Measurements from ENCODE around the gene SGSM1. TPM values are rescaled to one million over a fixed set of nuclear protein-coding genes. Genes with fewer than 3 reads are reported as not detected.

Gene SGSM1
- total RNA-seq, 1 experiment from 2014 or later: 5.1 TPM

- Histone ChIP-seq H3K27ac (ENCODE audit: low read depth, low read length) (no peak overlapping the region), H3K4me3 (replicated peaks in 1 of 2; ENCODE audit: low read depth in 1 of 2, low read length in 2 of 2) (no peak overlapping the region), H3K27me3 (ENCODE audit: insufficient read depth, low read length) (no peaks in the 10 kb centered on the region), H4K20me1 (ENCODE audit: insufficient read depth) (no peaks in the 10 kb centered on the region), H3K4me2 (ENCODE audit: low read length) (no peak overlapping the region), H3K9me3 (ENCODE audit: control insufficient read depth in 1 of 2, insufficient read depth in 1 of 2, low read depth in 1 of 2, low read length in 2 of 2) (no peaks in the 10 kb centered on the region), H2AFZ (ENCODE audit: low read depth, low read length, poor library complexity, severe bottlenecking) (no peak overlapping the region), H3K79me2 (ENCODE audit: insufficient read depth, low read length) (no peaks in the 10 kb centered on the region), H3K4me1 (ENCODE audit: control insufficient read depth in 1 of 2, insufficient read depth in 2 of 2, low read length in 2 of 2) (no peaks in the 10 kb centered on the region), H3K9ac (ENCODE audit: low read length) (no peak overlapping the region), H3K36me3 (ENCODE audit: control insufficient read depth in 1 of 2, insufficient read depth in 2 of 2, low read length in 2 of 2) (no peaks in the 10 kb centered on the region), H3K9me2 (ENCODE audit: insufficient read depth) (no peaks in the 10 kb centered on the region)
- RAD21 ChIA-PET (ENCODE audit: low non-redundant PET in 1 of 2, low total read pairs in 2 of 2, uncharacterized antibody in 2 of 2, unreplicated experiment in 2 of 2): no interaction called here
- ATAC-seq: no peak
- intact Hi-C loops (cut with micrococcal nuclease): no loop called here
- POLR2A ChIA-PET: no interaction called here
- TF ChIP-seq EGR1 (IDR thresholded peaks at IDR 0.05; ENCODE audit: low read depth) (no peak), TCF7L2 (IDR thresholded peaks at IDR 0.05; ENCODE audit: borderline replicate concordance, extremely low read depth, insufficient read depth, insufficient read length) (no peak), ZNF274 (IDR thresholded peaks at IDR 0.05; ENCODE audit: low read depth, low read length) (no peak)
- no peak for DNase-seq (ENCODE audit: low read depth, low spot score)
- CTCF ChIA-PET: no interaction called here
- BruUV-seq (replicated peaks): no TSS peak
Measured at GRCh38 chr22:24841261-24841660, 35.2 kb downstream of the SGSM1 start.

GRCh38 chr22:24843048-24843447, 37.0 kb downstream of the SGSM1 start:
- Histone ChIP-seq H3K9me3 (ENCODE audit: control insufficient read depth in 1 of 2, insufficient read depth in 1 of 2, low read depth in 1 of 2, low read length in 2 of 2) (no peaks in the 10 kb centered on the region), H3K79me2 (ENCODE audit: insufficient read depth, low read length) (no peaks in the 10 kb centered on the region), H3K4me2 (ENCODE audit: low read length) (no peak overlapping the region), H3K9ac (ENCODE audit: low read length) (no peak overlapping the region), H3K4me1 (ENCODE audit: control insufficient read depth in 1 of 2, insufficient read depth in 2 of 2, low read length in 2 of 2) (no peaks in the 10 kb centered on the region), H3K36me3 (ENCODE audit: control insufficient read depth in 1 of 2, insufficient read depth in 2 of 2, low read length in 2 of 2) (no peaks in the 10 kb centered on the region), H3K27me3 (ENCODE audit: insufficient read depth, low read length) (no peaks in the 10 kb centered on the region), H3K4me3 (replicated peaks in 1 of 2; ENCODE audit: low read depth in 1 of 2, low read length in 2 of 2) (no peak overlapping the region), H3K9me2 (ENCODE audit: insufficient read depth) (no peaks in the 10 kb centered on the region), H2AFZ (ENCODE audit: low read depth, low read length, poor library complexity, severe bottlenecking) (no peak overlapping the region), H4K20me1 (ENCODE audit: insufficient read depth) (no peaks in the 10 kb centered on the region), H3K27ac (ENCODE audit: low read depth, low read length) (no peak overlapping the region)
- ATAC-seq (no peak), DNase-seq (ENCODE audit: low read depth, low spot score) (no peak)
- ChIA-PET RAD21 (ENCODE audit: low non-redundant PET in 1 of 2, low total read pairs in 2 of 2, uncharacterized antibody in 2 of 2, unreplicated experiment in 2 of 2) (no interaction called here), POLR2A (no interaction called here), CTCF (no interaction called here)
- intact Hi-C loops (cut with micrococcal nuclease): no loop called here
- no TSS peak for BruUV-seq (replicated peaks)
- no peak for TF ChIP-seq RAD21 (IDR thresholded peaks at IDR 0.05; ENCODE audit: low read depth)
- TF ChIP-seq EZH2phosphoT487 (IDR thresholded peaks at IDR 0.05; ENCODE audit: borderline replicate concordance): no peak
- peak; percentile 36 for TF ChIP-seq REST (IDR thresholded peaks at IDR 0.05; ENCODE audit: low read depth)
- no peak for TF ChIP-seq CBX3 (IDR thresholded peaks at IDR 0.05; ENCODE audit: low read depth)
- TF ChIP-seq CTCF (IDR thresholded peaks at IDR 0.05 in 2 of 3, conservative IDR thresholded peaks at IDR 0.05 in 1 of 3; ENCODE audit: borderline replicate concordance in 1 of 3, insufficient read depth in 1 of 3, low read depth in 2 of 3, low read length in 2 of 3): no peak
- TF ChIP-seq SRF (IDR thresholded peaks at IDR 0.05; ENCODE audit: low read depth): no peak
- TF ChIP-seq TCF7L2 (IDR thresholded peaks at IDR 0.05; ENCODE audit: borderline replicate concordance, extremely low read depth, insufficient read depth, insufficient read length): no peak
